22Rv1 (cell line): ENCODE measurements around the gene ANOS1.

Experiments used
- H3K27ac ChIP-seq: fragments of 450-650 bp; 2 replicates; pipeline ENCODE4 v1.5.1; 2017
- CTCF ChIP-seq: fragments of 450-650 bp; IDR thresholded peaks from 2 replicates; pipeline ENCODE4 v1.5.1; 2017; ENCODE audit warnings: mild to moderate bottlenecking
- ZFX ChIP-seq: fragments of 450-650 bp; IDR thresholded peaks from 2 replicates; pipeline ENCODE4 v1.6.1; 2017; ENCODE audit warnings: antibody characterized with exemption, borderline replicate concordance

The ANOS1 gene

DNA sequence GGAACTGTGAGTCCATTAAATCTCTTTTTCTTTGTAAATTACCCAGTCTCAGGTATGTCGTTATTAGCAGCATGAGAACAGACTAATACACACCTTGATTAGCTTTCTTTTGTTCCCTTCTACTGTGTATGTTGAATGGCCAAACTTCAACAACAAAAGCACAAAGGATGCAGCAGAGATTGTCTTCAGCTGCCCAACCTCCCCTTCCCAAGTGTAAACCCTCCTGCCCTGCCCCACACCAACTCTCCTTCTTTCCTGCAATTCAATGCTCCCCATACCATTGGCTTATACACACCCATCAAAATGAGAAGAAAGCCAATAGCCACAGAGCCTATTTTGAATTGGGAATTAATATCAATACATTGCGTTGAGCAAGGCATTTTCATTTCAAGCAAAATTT, 27.8 kb downstream of the ANOS1 start:
- TF ChIP-seq CTCF (no peak), ZFX (no peak)

GRCh38 chrX:8692871-8693270, 39.1 kb downstream of the ANOS1 start:
- TF ChIP-seq ZFX, result no peak
- no peak for TF ChIP-seq CTCF

More for the DNA sequence above, 27.8 kb downstream of the ANOS1 start:
- no peak overlapping the region for H3K27ac ChIP-seq

DNA sequence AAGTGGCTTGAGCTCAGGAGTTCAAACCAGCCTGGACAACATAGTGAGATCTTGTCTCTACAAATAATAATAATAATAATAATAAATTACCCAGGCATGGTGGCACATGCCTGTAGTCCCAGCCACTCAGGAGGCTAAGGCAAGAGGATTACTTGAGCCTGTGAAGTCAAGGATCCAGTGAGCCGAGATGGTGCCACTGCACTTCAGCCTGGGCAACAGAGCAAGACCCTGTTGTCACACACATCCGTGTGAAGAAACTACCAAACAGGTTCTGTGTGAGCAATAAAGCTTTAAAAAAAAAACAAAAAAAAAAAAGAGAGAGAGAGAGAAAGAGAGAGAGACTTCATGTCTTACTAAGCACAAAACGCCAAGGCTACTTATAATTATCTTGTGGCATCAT, 42.5 kb downstream of the ANOS1 start:
- H3K27ac ChIP-seq, result no peak overlapping the region
- TF ChIP-seq CTCF (no peak), ZFX (no peak)

More at GRCh38 chrX:8692871-8693270, 39.1 kb downstream of the ANOS1 start:
- H3K27ac ChIP-seq, result no peak overlapping the region

DNA sequence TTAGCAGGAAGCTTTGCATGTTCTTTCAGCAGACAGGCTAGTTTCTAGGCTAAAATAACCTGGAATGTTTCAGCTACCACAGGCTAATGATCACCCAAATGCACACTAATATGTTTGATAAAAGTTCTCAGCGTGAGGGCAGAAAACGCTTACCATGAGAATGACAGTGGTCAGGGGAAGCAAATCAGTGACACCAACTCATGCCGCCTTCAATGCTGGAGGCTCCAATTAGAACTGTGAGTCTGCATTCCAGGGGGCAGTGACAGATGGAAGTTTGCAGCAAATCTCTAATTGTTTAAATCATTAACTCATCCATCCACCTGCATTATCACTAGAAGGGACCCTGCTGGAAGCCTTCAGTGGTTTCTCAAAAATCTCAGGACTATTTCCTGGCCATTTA, 43.2 kb downstream of the ANOS1 start:
- no peak overlapping the region for H3K27ac ChIP-seq
- TF ChIP-seq CTCF (no peak), ZFX (no peak)

- no peak overlapping the region for H3K27ac ChIP-seq
- no peak for TF ChIP-seq ZFX
- no peak for TF ChIP-seq CTCF
Measured at GRCh38 chrX:8684201-8684965, 47.6 kb downstream of the ANOS1 start.

DNA sequence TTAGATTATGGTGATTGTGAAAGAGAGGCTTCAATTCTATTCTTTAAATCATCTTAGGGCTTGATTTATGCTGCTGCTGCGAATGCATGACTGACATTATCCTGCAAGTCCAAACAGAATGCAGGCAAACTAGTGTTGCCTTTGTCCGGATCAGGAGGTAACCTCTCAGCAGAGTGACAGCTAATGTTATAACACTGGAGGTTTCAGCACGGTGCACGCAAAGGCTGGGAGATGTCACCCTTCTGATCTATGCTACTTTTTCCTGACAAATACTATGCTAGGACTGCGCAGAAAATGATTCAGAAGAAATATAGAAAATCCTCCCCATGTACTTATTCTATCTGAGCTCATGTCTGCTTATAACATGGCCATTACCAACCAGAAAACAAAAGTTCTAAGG, 48.2 kb downstream of the ANOS1 start:
- no peak overlapping the region for H3K27ac ChIP-seq
- TF ChIP-seq ZFX (no peak), CTCF (no peak)

- no peak overlapping the region for H3K27ac ChIP-seq
- TF ChIP-seq CTCF (no peak), ZFX (no peak)
Measured at GRCh38 chrX:8679550-8679949, 52.4 kb downstream of the ANOS1 start.
